Lung (tissue), 12 donors: Measurements from ENCODE around the gene ADAMTS3. TPM values are rescaled to one million over a fixed set of nuclear protein-coding genes. Genes with fewer than 3 reads are reported as not detected.

Experiments
- ATAC-seq: fragments of 200-7000 bp; cut with Tn5 transposase; one replicate; pipeline ENCODE4 v1.9.1; 2020; ENCODE audit warnings: moderate number of reproducible peaks; ENCODE audit not compliant: insufficient read depth, low FRiP score
- DNase-seq, 3 donors: peaks; one replicate each; pipeline ENCODE4 v3.0.0-alpha.2; 2013 to 2017
- H3K27ac ChIP-seq, 2 donors: one replicate each; pipeline ENCODE4 v1.5.1; 2013; ENCODE audit warnings: mild to moderate bottlenecking in 2 of 2, moderate library complexity in 2 of 2, control low read depth in 1 of 2, inconsistent platforms in 1 of 2, low read depth in 1 of 2, low read length in 1 of 2
- H3K27me3 ChIP-seq, 3 donors: one replicate each; pipeline ENCODE4 v1.5.1; 2013; ENCODE audit warnings: low read length in 2 of 3; ENCODE audit not compliant: control insufficient read depth in 3 of 3, insufficient read depth in 3 of 3
- H3K36me3 ChIP-seq, 4 donors: one replicate each; pipeline ENCODE4 v1.5.1; 2013; ENCODE audit warnings: low read length in 4 of 4, mild to moderate bottlenecking in 1 of 4, moderate library complexity in 1 of 4; ENCODE audit not compliant: control insufficient read depth in 4 of 4, insufficient read depth in 4 of 4
- H3K4me1 ChIP-seq, 5 donors: one replicate each; pipeline ENCODE4 v1.5.1; 2013; ENCODE audit warnings: low read length in 5 of 5, mild to moderate bottlenecking in 2 of 5, moderate library complexity in 1 of 5; ENCODE audit not compliant: control insufficient read depth in 5 of 5, insufficient read depth in 5 of 5
- H3K4me3 ChIP-seq: one replicate; pipeline ENCODE4 v1.5.1; 2013; ENCODE audit warnings: mild to moderate bottlenecking, control low read depth, moderate library complexity
- H3K9ac ChIP-seq, 2 donors: one replicate each; pipeline ENCODE4 v1.5.1; 2013; ENCODE audit warnings: low read length in 2 of 2, control low read depth in 1 of 2; ENCODE audit not compliant: insufficient read depth in 1 of 2
- H3K9me3 ChIP-seq, 4 donors: one replicate each; pipeline ENCODE4 v1.5.1; 2013; ENCODE audit warnings: low read length in 3 of 4, mild to moderate bottlenecking in 1 of 4, moderate library complexity in 1 of 4; ENCODE audit not compliant: control insufficient read depth in 4 of 4, insufficient read depth in 3 of 4
- WGBS, 2 donors: extraction: QIAGEN DNeasy Blood & Tissue Kit; methylation state at CpG; one replicate each; pipeline ENCODE4 v1.1.7; 2013; 5-methylcytosine and 5-hydroxymethylcytosine counted together
- polyA plus RNA-seq, 2 donors: library from polyadenylated mRNA; stranded (reverse); fragments of 200-250 nt; gene quantifications; one replicate each; pipeline ENCODE4 v1.2.1, GENCODE V29; 2013
- total RNA-seq, 2 donors: library from RNA; depleted of rRNA in 1 of 2; stranded (reverse); fragments of >200 nt in 1 of 2; gene quantifications; one replicate each; pipeline ENCODE4 v1.2.1, GENCODE V29; 2014 to 2021
- TF ChIP-seq, protein P1 (sequence below): IDR thresholded peaks from 2 replicates; pipeline ENCODE4 v1.5.1; 2012; ENCODE audit warnings: mild to moderate bottlenecking; ENCODE audit errors: control extremely low read depth, extremely low read depth
- donor health status: control.
- donor health status: control.
- donor health status: Bipolar disorder and iron deficiency.
- donor health status: healthy.
- donor health status: DM: yes; HTN: yes; CAD: no.

Gene ADAMTS3
- total and polyA plus RNA-seq, 4 donors: 1.1 to 12.9 (median 2.1) TPM

DNA sequence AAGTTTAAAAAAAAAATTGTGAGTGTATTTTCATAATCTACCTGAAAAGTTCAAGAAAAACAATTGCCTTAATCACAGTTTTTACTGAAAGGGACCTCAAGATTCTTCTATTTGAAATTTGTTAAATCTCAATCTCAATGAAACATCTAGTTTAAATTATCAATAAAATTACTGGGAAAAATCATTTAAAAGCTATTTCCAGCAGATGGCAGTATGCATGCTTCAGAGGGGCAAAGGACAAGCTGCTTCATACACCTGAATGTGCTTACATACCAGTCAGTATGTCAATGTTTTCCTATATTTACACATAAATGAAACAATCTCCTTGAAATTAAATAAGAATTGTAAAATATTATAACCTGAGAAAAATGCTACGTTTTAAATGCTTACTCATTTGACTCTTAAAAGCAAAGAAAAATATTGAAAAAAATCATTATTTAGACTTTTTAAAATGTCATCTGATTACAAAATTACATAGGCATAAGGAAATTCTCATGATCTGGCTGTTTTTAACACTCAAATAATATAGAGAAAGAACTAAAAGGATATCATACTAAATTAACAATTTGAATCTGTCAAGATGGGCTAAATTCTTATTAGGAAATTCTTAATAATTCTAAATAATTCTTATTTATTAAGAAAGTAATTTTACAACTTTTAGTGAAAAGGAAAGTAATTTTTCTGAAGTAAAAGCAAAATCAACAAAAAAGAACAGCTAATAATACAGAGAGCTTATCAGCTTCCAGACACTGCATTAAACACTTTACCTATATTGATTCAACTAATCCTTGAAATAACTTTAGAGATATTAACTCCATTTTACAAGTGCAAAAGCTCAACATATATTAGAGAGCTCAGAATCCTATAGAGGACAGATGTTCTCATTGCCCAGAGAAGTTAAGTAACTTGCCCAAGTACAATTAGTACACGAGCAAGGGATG lies 242.1 kb downstream of the ADAMTS3 start:
- DNase-seq (peak in 1 of 3 donors; percentile 37), ATAC-seq (no peak)
- Histone ChIP-seq H3K4me1 (no peaks in the 10 kb centered on the region), H3K9ac (no peak overlapping the region), H3K27ac (no peak overlapping the region), H3K27me3 (no peaks in the 10 kb centered on the region), H3K9me3 (no peaks in the 10 kb centered on the region), H3K4me3 (no peak overlapping the region), H3K36me3 (no peaks in the 10 kb centered on the region)
- WGBS, 2 donors: 49 to 52% methylated on average over 2 of the region's 2 CpGs
- TF ChIP-seq, protein P1, sequence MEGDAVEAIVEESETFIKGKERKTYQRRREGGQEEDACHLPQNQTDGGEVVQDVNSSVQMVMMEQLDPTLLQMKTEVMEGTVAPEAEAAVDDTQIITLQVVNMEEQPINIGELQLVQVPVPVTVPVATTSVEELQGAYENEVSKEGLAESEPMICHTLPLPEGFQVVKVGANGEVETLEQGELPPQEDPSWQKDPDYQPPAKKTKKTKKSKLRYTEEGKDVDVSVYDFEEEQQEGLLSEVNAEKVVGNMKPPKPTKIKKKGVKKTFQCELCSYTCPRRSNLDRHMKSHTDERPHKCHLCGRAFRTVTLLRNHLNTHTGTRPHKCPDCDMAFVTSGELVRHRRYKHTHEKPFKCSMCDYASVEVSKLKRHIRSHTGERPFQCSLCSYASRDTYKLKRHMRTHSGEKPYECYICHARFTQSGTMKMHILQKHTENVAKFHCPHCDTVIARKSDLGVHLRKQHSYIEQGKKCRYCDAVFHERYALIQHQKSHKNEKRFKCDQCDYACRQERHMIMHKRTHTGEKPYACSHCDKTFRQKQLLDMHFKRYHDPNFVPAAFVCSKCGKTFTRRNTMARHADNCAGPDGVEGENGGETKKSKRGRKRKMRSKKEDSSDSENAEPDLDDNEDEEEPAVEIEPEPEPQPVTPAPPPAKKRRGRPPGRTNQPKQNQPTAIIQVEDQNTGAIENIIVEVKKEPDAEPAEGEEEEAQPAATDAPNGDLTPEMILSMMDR: peak; percentile 21

DNA sequence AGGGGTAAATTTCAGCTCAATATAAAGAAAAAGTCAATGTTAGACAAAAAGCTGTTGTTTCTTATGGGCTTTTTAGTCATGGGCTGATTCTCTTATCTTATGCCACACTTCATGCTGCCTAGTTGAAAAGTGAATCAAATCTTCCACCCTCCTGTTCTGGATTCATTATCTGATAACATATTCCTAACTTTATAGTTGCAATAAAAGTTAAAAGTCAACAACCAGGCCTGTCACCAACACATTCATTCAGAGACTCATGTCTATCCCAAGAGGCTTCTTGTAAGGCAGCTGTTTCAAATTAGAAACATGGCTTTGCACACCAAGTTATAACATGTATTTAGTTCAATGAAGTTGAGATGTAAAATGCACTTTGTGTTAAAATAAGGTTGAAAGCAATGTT lies 243.8 kb downstream of the ADAMTS3 start:
- TF ChIP-seq, protein P1: no peak
- DNase-seq (no peak), ATAC-seq (no peak)
- H3K27ac ChIP-seq: no peak overlapping the region
- H3K27me3 ChIP-seq: no peaks in the 10 kb centered on the region
- no peaks in the 10 kb centered on the region for H3K36me3 ChIP-seq
- H3K4me1 ChIP-seq: no peaks in the 10 kb centered on the region
- no peak overlapping the region for H3K4me3 ChIP-seq
- no peak overlapping the region for H3K9ac ChIP-seq
- H3K9me3 ChIP-seq: no peaks in the 10 kb centered on the region

DNA sequence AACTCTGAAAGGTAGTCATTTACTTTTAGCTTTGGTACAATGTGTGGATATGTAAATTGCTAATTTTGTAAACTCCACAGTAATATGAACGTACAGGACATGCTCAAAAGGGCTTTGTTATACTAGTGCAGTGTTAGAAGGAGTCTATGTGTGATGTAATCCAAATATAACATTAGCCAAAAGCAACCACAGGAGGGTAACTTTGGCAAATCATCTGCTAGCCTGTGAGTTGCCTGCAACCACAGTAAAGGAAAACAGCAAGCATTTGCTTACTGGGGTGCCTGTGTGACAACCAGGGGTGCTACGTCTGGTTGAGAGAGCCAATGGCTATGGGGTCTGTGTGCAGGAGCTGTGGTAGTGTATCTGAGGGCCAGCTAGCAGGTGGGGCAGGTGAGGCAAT lies 245.8 kb downstream of the ADAMTS3 start:
- H3K9me3 ChIP-seq: no peaks in the 10 kb centered on the region
- no peak for DNase-seq
- no peaks in the 10 kb centered on the region for H3K4me1 ChIP-seq
- H3K4me3 ChIP-seq: no peak overlapping the region
- no peak for ATAC-seq
- TF ChIP-seq, protein P1: no peak
- H3K27ac ChIP-seq: no peak overlapping the region
- no peaks in the 10 kb centered on the region for H3K36me3 ChIP-seq
- 71 to 75% methylated on average over 2 of the region's 2 CpGs for WGBS, 2 donors
- no peak overlapping the region for H3K9ac ChIP-seq
- H3K27me3 ChIP-seq: no peaks in the 10 kb centered on the region
